ENCODE measurements around the gene ITIH2. TPM values are rescaled to one million over a fixed set of nuclear protein-coding genes. Genes with fewer than 3 reads are reported as not detected.

ITIH2 gene
- total RNA-seq, 2 donors from 2014 or later = not detected

- H3K9me3 ChIP-seq = no peaks in the 10 kb centered on the region
- peaks cover 23% of the 10 kb centered on the region for H3K4me1 ChIP-seq
- no peak for ATAC-seq
- TF ChIP-seq POLR2A (IDR thresholded peaks at IDR 0.05) = no peak
- TF ChIP-seq, protein P1, sequence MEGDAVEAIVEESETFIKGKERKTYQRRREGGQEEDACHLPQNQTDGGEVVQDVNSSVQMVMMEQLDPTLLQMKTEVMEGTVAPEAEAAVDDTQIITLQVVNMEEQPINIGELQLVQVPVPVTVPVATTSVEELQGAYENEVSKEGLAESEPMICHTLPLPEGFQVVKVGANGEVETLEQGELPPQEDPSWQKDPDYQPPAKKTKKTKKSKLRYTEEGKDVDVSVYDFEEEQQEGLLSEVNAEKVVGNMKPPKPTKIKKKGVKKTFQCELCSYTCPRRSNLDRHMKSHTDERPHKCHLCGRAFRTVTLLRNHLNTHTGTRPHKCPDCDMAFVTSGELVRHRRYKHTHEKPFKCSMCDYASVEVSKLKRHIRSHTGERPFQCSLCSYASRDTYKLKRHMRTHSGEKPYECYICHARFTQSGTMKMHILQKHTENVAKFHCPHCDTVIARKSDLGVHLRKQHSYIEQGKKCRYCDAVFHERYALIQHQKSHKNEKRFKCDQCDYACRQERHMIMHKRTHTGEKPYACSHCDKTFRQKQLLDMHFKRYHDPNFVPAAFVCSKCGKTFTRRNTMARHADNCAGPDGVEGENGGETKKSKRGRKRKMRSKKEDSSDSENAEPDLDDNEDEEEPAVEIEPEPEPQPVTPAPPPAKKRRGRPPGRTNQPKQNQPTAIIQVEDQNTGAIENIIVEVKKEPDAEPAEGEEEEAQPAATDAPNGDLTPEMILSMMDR (IDR thresholded peaks at IDR 0.05) = no peak
- intact Hi-C loops (cut with DNase I) = no loop called here
- H3K36me3 ChIP-seq (replicated peaks in 1 of 2; ENCODE audit: insufficient read depth in 1 of 2, low read depth in 2 of 2) = no peaks in the 10 kb centered on the region
- no peak for DNase-seq
- WGBS, 2 donors = 76% methylated on average over 3 of the region's 3 CpGs
- no peak overlapping the region for H3K4me3 ChIP-seq
- no peak overlapping the region for H3K27ac ChIP-seq
- no peaks in the 10 kb centered on the region for H3K27me3 ChIP-seq
Observed at GRCh38 chr10:7705341-7705740, 2.2 kb downstream of the ITIH2 start.

DNA sequence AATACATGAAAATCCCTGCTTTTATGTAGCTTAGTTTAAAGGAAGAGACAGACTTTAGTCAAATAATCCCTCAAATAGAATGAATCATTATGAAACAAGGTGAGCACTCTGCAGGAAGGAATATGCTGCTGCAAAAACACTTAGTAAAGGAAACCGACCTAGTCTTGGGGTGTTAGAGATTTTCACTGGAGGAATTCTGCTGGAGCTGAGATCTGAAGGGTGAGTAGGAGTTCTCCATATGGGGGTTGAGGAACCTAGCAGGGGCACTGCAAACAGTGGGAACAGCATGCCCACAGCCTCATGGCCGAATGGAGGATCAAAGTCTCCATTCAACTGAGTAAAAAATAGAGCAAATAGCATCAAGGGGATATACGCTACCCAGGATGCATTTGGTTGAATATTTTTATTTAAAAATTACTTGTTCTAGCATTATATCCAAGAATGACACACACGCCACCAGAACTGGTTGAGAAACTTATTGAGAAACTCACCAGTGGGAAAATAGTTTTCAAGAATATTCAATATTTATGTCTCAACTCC, 3.5 kb downstream of the ITIH2 start:
- intact Hi-C loops (cut with DNase I) = no loop called here
- H3K36me3 ChIP-seq (replicated peaks in 1 of 2; ENCODE audit: insufficient read depth in 1 of 2, low read depth in 2 of 2) = no peaks in the 10 kb centered on the region
- H3K27me3 ChIP-seq = no peaks in the 10 kb centered on the region
- TF ChIP-seq, protein P1 (IDR thresholded peaks at IDR 0.05) = no peak
- TF ChIP-seq POLR2A (IDR thresholded peaks at IDR 0.05) = no peak
- H3K27ac ChIP-seq = peak overlapping the region in 1 of 4 donors; percentile 10
- no peak for DNase-seq
- ATAC-seq = peak; percentile 6
- H3K9me3 ChIP-seq = no peaks in the 10 kb centered on the region
- 38 to 53% methylated on average over 4 of the region's 4 CpGs for WGBS, 2 donors
- H3K4me3 ChIP-seq = no peak overlapping the region
- peaks cover 23% of the 10 kb centered on the region for H3K4me1 ChIP-seq

DNA sequence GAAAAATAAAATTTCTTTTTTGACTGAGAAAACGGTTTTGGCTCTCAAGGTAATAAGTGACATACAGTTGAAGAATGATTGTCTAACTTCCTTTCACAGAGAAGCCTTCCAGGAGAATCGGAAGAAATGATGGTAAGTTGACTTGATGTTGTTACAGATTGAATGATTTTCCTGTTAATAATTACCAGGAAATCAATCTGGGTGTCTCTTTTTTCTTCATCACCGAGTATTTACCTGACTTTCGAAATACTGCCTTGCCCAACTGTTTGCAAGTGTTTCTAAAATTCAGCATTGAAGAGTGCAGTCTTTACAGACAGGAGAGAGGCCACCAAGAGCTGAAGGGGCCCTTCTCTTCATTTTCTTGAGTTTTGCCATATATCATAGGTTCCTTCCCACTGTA, 4.0 kb downstream of the ITIH2 start:
- Histone ChIP-seq H3K27me3 (no peaks in the 10 kb centered on the region), H3K4me3 (no peak overlapping the region), H3K4me1 (peaks cover 23% of the 10 kb centered on the region), H3K27ac (peak overlapping the region in 1 of 4 donors; percentile 46), H3K9me3 (no peaks in the 10 kb centered on the region), H3K36me3 (replicated peaks in 1 of 2; ENCODE audit: insufficient read depth in 1 of 2, low read depth in 2 of 2) (no peaks in the 10 kb centered on the region)
- intact Hi-C loops (cut with DNase I) = no loop called here
- ATAC-seq (peak; percentile 59), DNase-seq (no peak)
- TF ChIP-seq, protein P1 (IDR thresholded peaks at IDR 0.05) = no peak
- no peak for TF ChIP-seq POLR2A (IDR thresholded peaks at IDR 0.05)
- WGBS, 2 donors = 13 to 16% methylated on average over 4 of the region's 4 CpGs

DNA sequence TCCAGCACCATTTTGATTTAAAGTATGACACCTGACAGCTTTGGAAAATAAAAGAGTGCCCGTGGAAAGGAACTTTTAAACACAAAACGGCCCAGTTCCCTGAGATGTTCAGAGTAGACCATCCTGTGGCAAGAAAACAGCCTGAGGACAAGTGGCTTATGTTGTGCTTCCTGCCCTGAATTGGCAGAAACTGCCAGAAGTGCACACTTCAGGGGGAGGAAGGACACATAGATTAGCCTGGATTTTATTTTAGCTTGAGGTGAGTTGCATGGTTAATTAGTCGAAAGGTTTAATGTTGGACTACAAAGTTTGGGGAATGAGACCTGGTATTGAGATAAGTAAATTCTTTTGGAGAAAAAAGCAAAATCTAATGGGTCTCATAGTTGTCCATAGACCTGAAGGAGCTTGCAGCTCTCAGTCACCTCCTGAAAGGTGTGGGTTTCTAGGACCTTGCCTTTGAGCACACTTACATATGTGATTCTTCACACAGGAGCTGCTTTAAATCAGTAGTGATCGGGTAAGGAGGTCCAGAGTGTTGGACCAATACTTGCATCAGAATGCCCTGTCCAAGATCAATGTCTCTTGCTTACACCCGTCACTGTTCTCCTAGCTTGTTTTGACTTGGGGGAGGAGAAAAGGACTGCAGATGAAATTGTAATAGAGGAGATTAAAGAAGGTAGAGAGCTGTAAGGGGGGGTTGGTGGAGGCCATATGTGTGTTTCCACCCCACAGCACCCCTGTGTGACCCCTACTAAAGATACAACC, 4.9 kb downstream of the ITIH2 start:
- intact Hi-C loops (cut with DNase I) = no loop called here
- H3K36me3 ChIP-seq (replicated peaks in 1 of 2; ENCODE audit: insufficient read depth in 1 of 2, low read depth in 2 of 2) = no peaks in the 10 kb centered on the region
- H3K4me3 ChIP-seq = no peak overlapping the region
- ATAC-seq (no peak), DNase-seq (no peak)
- no peaks in the 10 kb centered on the region for H3K27me3 ChIP-seq
- 45 to 66% methylated on average over 5 of the region's 5 CpGs for WGBS, 2 donors
- TF ChIP-seq POLR2A (IDR thresholded peaks at IDR 0.05) = no peak
- TF ChIP-seq, protein P1 (IDR thresholded peaks at IDR 0.05) = no peak
- no peaks in the 10 kb centered on the region for H3K9me3 ChIP-seq
- H3K27ac ChIP-seq = peak overlapping the region in 1 of 4 donors; percentile 46
- H3K4me1 ChIP-seq = peaks cover 23% of the 10 kb centered on the region
